ENCODE measurements around the gene DFFB. TPM values are rescaled to one million over a fixed set of nuclear protein-coding genes. Genes with fewer than 3 reads are reported as not detected.

The DFFB gene
- total and polyA plus RNA-seq, 2 donors (not counting 3 experiments of a cell fraction or from before 2014, with no cell fraction given): 11.7 to 11.8 TPM

DNA sequence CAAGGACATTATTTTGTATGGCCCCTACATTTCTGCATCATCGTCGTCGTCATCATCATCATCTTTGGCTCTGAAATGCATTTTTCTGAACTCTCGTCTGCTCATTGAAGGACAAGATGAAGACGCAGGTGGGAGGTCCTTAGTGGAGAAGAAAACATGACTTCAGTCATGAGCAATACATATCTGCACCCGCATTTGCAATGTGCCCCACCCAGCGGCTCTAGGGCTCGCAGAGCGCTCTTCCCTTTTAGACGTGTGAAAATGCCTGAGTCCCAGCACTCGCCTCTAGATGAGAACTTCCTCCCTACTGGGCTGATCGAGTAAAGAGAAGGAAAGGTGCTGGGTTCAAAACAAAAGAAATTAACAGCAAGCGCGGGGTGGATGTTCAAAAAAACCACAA is 32.7 kb downstream of the DFFB start:
- no peaks in the 10 kb centered on the region for H3K27me3 ChIP-seq (ENCODE audit: control insufficient read depth in 2 of 2, insufficient read depth in 2 of 2, low read length in 2 of 2)
- no peaks in the 10 kb centered on the region for H3K9me3 ChIP-seq (replicated peaks; ENCODE audit: control insufficient read depth, insufficient read depth, low read length)
- H3K9me1 ChIP-seq (replicated peaks; ENCODE audit: control insufficient read depth, extremely low read depth, insufficient read depth, low read length): no peaks in the 10 kb centered on the region
- dilution Hi-C loops (cut with MboI; ENCODE audit: extremely low pct_ligation_motif_present, low sequenced_read_pairs) (no loop called here), intact Hi-C loops (cut with micrococcal nuclease) (no loop called here)
- peaks cover 16% of the 10 kb centered on the region for H3K79me2 ChIP-seq (ENCODE audit: control insufficient read depth, insufficient read depth, low read length)
- no peaks in the 10 kb centered on the region for H4K20me1 ChIP-seq (replicated peaks; ENCODE audit: control insufficient read depth, extremely low read depth, insufficient read depth, low read length)
- POLR2A ChIA-PET: no interaction called here
- no peak overlapping the region for H3K9ac ChIP-seq (replicated peaks; ENCODE audit: extremely low read depth, insufficient read depth, low read length)
- no peak overlapping the region for H3K27ac ChIP-seq (ENCODE audit: insufficient read depth, low read depth, low read length)
- TF ChIP-seq EZH2 (IDR thresholded peaks at IDR 0.05; ENCODE audit: borderline replicate concordance, low read depth, low read length, severe bottlenecking): no peak
- TF ChIP-seq POLR2A (IDR thresholded peaks at IDR 0.05; ENCODE audit: low read depth, low read length): no peak
- TF ChIP-seq, protein P1, sequence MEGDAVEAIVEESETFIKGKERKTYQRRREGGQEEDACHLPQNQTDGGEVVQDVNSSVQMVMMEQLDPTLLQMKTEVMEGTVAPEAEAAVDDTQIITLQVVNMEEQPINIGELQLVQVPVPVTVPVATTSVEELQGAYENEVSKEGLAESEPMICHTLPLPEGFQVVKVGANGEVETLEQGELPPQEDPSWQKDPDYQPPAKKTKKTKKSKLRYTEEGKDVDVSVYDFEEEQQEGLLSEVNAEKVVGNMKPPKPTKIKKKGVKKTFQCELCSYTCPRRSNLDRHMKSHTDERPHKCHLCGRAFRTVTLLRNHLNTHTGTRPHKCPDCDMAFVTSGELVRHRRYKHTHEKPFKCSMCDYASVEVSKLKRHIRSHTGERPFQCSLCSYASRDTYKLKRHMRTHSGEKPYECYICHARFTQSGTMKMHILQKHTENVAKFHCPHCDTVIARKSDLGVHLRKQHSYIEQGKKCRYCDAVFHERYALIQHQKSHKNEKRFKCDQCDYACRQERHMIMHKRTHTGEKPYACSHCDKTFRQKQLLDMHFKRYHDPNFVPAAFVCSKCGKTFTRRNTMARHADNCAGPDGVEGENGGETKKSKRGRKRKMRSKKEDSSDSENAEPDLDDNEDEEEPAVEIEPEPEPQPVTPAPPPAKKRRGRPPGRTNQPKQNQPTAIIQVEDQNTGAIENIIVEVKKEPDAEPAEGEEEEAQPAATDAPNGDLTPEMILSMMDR (IDR thresholded peaks at IDR 0.05; ENCODE audit: extremely low read depth in 1 of 2, insufficient read depth in 1 of 2, low read depth in 1 of 2, low read length in 2 of 2): no peak
- no peak for TF ChIP-seq MAX (IDR thresholded peaks at IDR 0.05; ENCODE audit: insufficient read depth, insufficient read length)
- no peak for TF ChIP-seq MYC (IDR thresholded peaks at IDR 0.05; ENCODE audit: low read depth, low read length)
- no peak for TF ChIP-seq GATA2 (IDR thresholded peaks at IDR 0.05; ENCODE audit: insufficient read depth, insufficient read length, low read depth, low read length)
- TF ChIP-seq FOS (IDR thresholded peaks at IDR 0.05; ENCODE audit: borderline replicate concordance, insufficient read depth, low read length): no peak
- no peak for TF ChIP-seq POLR2AphosphoS5 (IDR thresholded peaks at IDR 0.05; ENCODE audit: insufficient read depth, low read depth, low read length)
- no peak for TF ChIP-seq JUN (IDR thresholded peaks at IDR 0.05; ENCODE audit: borderline replicate concordance, insufficient read depth, insufficient read length, low read depth)
- no peak overlapping the region for H3K4me2 ChIP-seq (ENCODE audit: insufficient read depth, low read length)
- H2AFZ ChIP-seq (ENCODE audit: low read depth, low read length): no peak overlapping the region
- no peak for DNase-seq (ENCODE audit: low read depth, low spot score)
- peaks cover 6 to 26% of the 10 kb centered on the region in 2 experiments for H3K36me3 ChIP-seq (ENCODE audit: control insufficient read depth in 2 of 2, extremely low read depth in 1 of 2, insufficient read depth in 2 of 2, low read length in 2 of 2)
- no peak overlapping the region for H3K4me3 ChIP-seq (replicated peaks in 1 of 3; ENCODE audit: insufficient read depth in 1 of 3, low read depth in 1 of 3, low read length in 3 of 3)
- no peaks in the 10 kb centered on the region for H3K4me1 ChIP-seq (ENCODE audit: control insufficient read depth, extremely low read depth, insufficient read depth, low read length)
- no TSS peak for BruUV-seq (replicated peaks)
- no peak for FAIRE-seq
- CTCF ChIA-PET: no interaction called here
